Loucy (cell line): ENCODE results near the gene SNRPB.
A peak's percentile ranks its signal among the peaks of the same experiment; 100 is the strongest.

Source experiments
- H2AFZ ChIP-seq: fragments of 200-600 bp; sonication (generic); 2 replicates; pipeline ENCODE4 v1.6.0; 2016; ENCODE audit warnings: antibody characterized with exemption, mild to moderate bottlenecking, low read length, moderate library complexity
- H3F3A ChIP-seq: fragments of 200-600 bp; 2 replicates; pipeline ENCODE4 v1.6.0; 2016; ENCODE audit warnings: antibody characterized with exemption, low read depth, mild to moderate bottlenecking
- H3K27me3 ChIP-seq: fragments of 200-600 bp; sonication (generic); 2 replicates; pipeline ENCODE4 v1.6.1; 2014; ENCODE audit warnings: low read length, mild to moderate bottlenecking; ENCODE audit not compliant: insufficient read depth, poor library complexity, severe bottlenecking
- H3K36me3 ChIP-seq: fragments of 200-600 bp; sonication (generic); 2 replicates; pipeline ENCODE4 v1.6.1; 2016; ENCODE audit warnings: low read length; ENCODE audit not compliant: insufficient read depth
- H3K4me1 ChIP-seq: fragments of 200-600 bp; sonication (generic); 2 replicates; pipeline ENCODE4 v1.5.1; 2014; ENCODE audit warnings: low read length, mild to moderate bottlenecking; ENCODE audit not compliant: insufficient read depth, poor library complexity, severe bottlenecking
- H3K4me2 ChIP-seq: fragments of 200-600 bp; sonication (generic); 2 replicates; pipeline ENCODE4 v1.6.0; 2014; ENCODE audit warnings: antibody characterized with exemption, low read length, low read depth, mild to moderate bottlenecking; ENCODE audit not compliant: poor library complexity, severe bottlenecking
- H3K4me3 ChIP-seq: fragments of 200-600 bp; sonication (generic); 2 replicates; pipeline ENCODE4 v1.5.1; 2014; ENCODE audit warnings: low read length, mild to moderate bottlenecking, mixed read lengths; ENCODE audit not compliant: poor library complexity, severe bottlenecking
- H3K79me2 ChIP-seq: fragments of 200-600 bp; sonication (generic); 2 replicates; pipeline ENCODE4 v1.6.1; 2014; ENCODE audit warnings: low read length; ENCODE audit not compliant: insufficient read depth
- H3K9ac ChIP-seq: fragments of 200-600 bp; sonication (generic); 2 replicates; pipeline ENCODE4 v1.6.0; 2014; ENCODE audit warnings: mild to moderate bottlenecking, low read depth, low read length, moderate library complexity; ENCODE audit not compliant: poor library complexity, severe bottlenecking
- H3K9me2 ChIP-seq: fragments of 200-600 bp; sonication (generic); replicated peaks from 2 replicates; pipeline ENCODE4 v1.6.1; 2016; ENCODE audit warnings: low read depth, low read length, mixed read lengths
- H3K9me3 ChIP-seq: fragments of 200-600 bp; sonication (generic); 2 replicates; pipeline ENCODE4 v1.6.1; 2014; ENCODE audit warnings: mild to moderate bottlenecking, antibody characterized with exemption, low read length, low read depth; ENCODE audit not compliant: insufficient read depth
- H4K20me1 ChIP-seq: fragments of 200-600 bp; sonication (generic); 2 replicates; pipeline ENCODE4 v1.6.0; 2014; ENCODE audit warnings: antibody characterized with exemption, low read length, mild to moderate bottlenecking; ENCODE audit not compliant: insufficient read depth, poor library complexity, severe bottlenecking
- CTCF ChIP-seq: fragments of 200-600 bp; sonication (generic); conservative IDR thresholded peaks from 2 replicates; pipeline ENCODE4 v1.5.1; 2014; ENCODE audit warnings: mild to moderate bottlenecking, antibody characterized with exemption, low read length
- EZH2phosphoT487 ChIP-seq: fragments of 200-600 bp; IDR thresholded peaks from 2 replicates; pipeline ENCODE4 v1.6.1; 2018; ENCODE audit warnings: antibody characterized with exemption, mild to moderate bottlenecking, moderate library complexity, borderline replicate concordance

SNRPB gene

GRCh38 chr20:2467412-2467811 is 3.2 kb downstream of the SNRPB start:
- H3K79me2 ChIP-seq: peaks cover 81% of the 10 kb centered on the region
- H3K4me1 ChIP-seq: peaks cover 38% of the 10 kb centered on the region
- H3F3A ChIP-seq: 0 out of 2 replicates have a peak, but pooled peaks cover 2% of the 10 kb centered on the region
- H3K9me3 ChIP-seq: no peaks in the 10 kb centered on the region
- H3K9ac ChIP-seq: peak overlapping the region; percentile 98
- H3K27me3 ChIP-seq: peaks cover 10% of the 10 kb centered on the region
- peak overlapping the region; percentile 99 for H3K4me3 ChIP-seq
- H3K4me2 ChIP-seq: peak overlapping the region; percentile 100
- H3K36me3 ChIP-seq: peaks cover 52% of the 10 kb centered on the region
- TF ChIP-seq EZH2phosphoT487 (no peak), CTCF (no peak)
- no peaks in the 10 kb centered on the region for H3K9me2 ChIP-seq
- no peak overlapping the region for H2AFZ ChIP-seq
- H4K20me1 ChIP-seq: peaks cover 80% of the 10 kb centered on the region

GRCh38 chr20:2465100-2465499 is 5.5 kb downstream of the SNRPB start:
- H3K9me3 ChIP-seq: no peaks in the 10 kb centered on the region
- no peak overlapping the region for H2AFZ ChIP-seq
- H4K20me1 ChIP-seq: peaks cover 88% of the 10 kb centered on the region
- peaks cover 7% of the 10 kb centered on the region; the same call in 1 of the 2 replicates for H3F3A ChIP-seq
- no peak overlapping the region for H3K9ac ChIP-seq
- no peaks in the 10 kb centered on the region for H3K9me2 ChIP-seq
- peaks cover 4% of the 10 kb centered on the region for H3K27me3 ChIP-seq
- H3K4me2 ChIP-seq: peak overlapping the region; percentile 100
- H3K4me1 ChIP-seq: peaks cover 38% of the 10 kb centered on the region
- no peak overlapping the region for H3K4me3 ChIP-seq
- H3K79me2 ChIP-seq: peaks cover 78% of the 10 kb centered on the region
- TF ChIP-seq EZH2phosphoT487 (no peak), CTCF (no peak)
- peaks cover 75% of the 10 kb centered on the region for H3K36me3 ChIP-seq

GRCh38 chr20:2463616-2464365 is 6.8 kb downstream of the SNRPB start:
- no peaks in the 10 kb centered on the region for H3K9me2 ChIP-seq
- no peaks in the 10 kb centered on the region for H3K27me3 ChIP-seq
- H3F3A ChIP-seq: peaks cover 8% of the 10 kb centered on the region; the same call in 1 of the 2 replicates

More at GRCh38 chr20:2463616-2464365, 6.8 kb downstream of the SNRPB start:
- H3K36me3 ChIP-seq: peaks cover 86% of the 10 kb centered on the region
- H3K4me2 ChIP-seq: no peak overlapping the region
- TF ChIP-seq EZH2phosphoT487 (no peak), CTCF (no peak)
- H3K9me3 ChIP-seq: no peaks in the 10 kb centered on the region
- H4K20me1 ChIP-seq: peaks cover 75% of the 10 kb centered on the region
- H2AFZ ChIP-seq: no peak overlapping the region
- H3K79me2 ChIP-seq: peaks cover 65% of the 10 kb centered on the region
- H3K4me1 ChIP-seq: peaks cover 30% of the 10 kb centered on the region
- H3K4me3 ChIP-seq: no peak overlapping the region
- H3K9ac ChIP-seq: no peak overlapping the region
